Fibroblast of gingiva (primary cell): ENCODE results near the gene TOMT.
"Not testable (repeated sequence)": the region's sequence is repeated elsewhere in the genome, so short reads cannot be mapped to it uniquely, and the experiment has no call there.

ENCODE experiments used
- DNase-seq: peaks from one replicate; pipeline ENCODE4 v3.0.0-alpha.2; 2011; ENCODE audit warnings: low read depth

The TOMT gene

DNA sequence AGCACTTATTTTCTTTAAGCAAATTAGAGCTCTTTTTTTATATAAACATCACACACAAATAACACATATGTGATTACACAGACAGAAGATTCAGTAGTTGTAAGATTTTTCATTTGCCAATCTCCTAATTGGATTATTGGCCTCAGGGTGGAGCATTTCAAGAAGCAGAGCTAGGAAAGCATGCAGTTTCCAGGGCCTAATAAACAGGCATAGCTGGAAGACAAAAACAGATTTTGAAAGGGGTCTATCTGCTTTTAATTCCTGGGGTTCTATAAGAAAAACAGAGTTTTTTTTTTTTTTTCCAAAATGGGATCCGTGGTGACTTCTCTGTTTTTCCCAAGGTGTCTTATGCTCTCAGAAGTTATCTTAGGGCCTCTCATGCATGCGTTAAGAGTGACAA lies 22.2 kb downstream of the TOMT start:
- DNase-seq, result no peak

DNA sequence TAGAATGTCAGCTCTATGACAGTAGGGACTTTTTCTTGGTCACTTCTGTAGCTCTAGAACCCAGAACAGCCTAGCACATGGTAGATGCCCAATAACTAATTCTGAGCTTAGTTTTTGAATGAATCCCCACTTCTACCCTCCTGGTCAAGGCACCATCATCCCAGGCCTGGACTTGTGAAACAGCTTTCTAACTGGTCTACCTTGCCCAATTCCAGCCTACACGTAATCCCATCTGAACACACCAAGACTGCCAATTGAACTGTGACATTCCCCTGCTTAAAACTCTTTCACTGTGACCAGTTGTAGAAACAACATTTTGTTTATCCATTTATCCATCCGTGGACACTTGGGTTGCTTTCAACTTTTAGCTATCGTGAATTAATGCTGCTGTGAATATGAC lies 23.7 kb downstream of the TOMT start:
- no peak for DNase-seq

DNA sequence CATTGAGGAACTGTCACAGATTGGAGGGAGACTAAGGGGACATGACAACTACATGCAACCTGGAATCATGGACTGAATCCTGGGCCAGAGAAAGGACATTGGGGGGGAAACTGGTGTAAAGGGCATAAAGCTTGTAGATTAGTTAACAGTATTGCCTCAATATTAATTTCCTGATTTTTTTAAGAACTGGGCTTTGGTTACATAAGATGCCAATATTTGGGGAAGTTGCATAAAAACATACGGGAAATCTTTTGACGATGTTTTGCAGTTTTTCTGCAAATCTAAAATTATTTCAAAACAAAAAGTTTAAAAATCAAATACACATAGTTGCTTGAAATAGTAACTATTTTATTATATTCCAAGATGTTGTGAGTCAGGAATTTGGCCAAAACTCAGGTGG lies 26.9 kb downstream of the TOMT start:
- DNase-seq, result no peak

DNA sequence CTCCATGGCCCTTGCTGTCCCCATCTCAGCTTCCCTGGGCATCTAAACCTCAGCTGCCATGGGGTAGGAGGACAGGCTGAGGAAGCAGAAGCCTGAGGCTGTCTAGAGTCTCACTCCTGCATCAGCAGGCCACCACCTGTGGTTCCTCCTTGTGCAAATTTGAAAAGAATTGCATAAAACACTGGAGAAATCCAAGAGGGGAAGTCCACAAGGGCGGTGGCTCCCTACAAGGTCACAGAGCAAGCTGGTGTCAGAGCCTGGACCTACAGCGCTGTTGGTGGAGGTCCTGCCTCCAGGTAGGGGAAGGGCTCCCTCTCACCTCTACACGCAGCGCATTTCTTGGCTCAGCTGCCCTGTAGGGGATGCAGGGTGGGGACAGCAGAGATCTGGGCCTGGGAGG lies 29.7 kb downstream of the TOMT start, which contains the start of gene FOLR3:
FOLR3 (plus strand) TSS at position 253 of the 400 bp plus-strand sequence. CDS start 228 bp downstream, outside the sequence.
- DNase-seq, result not testable (repeated sequence)

DNA sequence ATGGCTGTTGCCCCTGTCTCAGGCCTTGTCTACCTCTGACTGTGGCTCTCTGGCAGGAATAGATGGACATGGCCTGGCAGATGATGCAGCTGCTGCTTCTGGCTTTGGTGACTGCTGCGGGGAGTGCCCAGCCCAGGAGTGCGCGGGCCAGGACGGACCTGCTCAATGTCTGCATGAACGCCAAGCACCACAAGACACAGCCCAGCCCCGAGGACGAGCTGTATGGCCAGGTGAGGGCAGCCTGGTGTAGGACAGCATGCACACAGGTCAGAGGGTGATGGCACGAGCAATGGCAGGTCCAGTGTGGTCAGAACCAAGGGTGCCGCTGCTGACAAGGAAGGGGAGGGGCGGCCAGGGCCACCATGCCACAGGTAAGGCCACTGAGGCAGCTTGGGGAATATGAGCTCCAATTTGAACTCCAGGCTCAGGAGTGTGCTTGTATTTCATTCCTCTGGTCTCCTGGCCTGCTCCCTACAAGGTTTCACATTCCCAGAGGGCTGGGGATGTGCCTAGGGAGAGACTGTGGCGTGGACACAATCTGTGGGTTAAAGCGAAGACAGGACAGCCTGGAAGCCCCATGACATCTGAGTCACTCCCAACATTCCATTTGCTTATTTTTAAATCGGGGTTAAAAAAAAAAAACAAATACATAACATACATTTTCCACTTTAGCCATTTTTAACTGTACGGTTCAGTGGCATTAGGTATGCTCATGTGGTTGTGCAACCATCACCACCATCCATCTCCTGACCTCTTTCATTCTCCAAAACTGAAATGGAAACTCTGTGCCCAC lies 30.4 kb downstream of the TOMT start:
- no peak for DNase-seq

DNA sequence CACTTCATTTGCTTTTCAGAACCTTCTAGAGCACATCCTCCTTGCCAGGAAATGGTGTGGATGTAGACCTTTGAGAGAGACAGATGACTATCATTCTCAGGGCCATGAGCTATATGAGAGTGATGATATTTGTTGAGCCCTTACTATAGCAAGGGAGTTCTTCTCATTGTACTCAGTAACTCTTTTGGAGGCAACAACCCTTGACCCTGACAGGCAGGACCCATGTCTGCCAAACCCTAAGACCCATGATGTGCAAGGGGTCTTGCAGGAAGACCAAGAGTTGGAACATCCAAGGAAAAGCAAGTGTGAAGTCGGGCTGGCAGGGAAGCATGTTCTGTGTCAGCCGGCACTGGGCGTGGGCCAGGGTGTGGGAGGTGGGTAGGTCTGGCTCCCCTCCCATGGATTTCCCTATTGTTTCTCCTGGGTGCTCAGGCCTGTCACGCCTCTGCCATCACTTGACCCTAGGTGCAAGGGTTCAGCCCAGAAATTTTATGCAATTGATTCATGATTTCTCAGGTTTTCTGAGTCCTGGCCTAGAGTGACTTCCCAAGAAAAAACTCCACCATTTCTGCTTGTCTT lies 31.0 kb downstream of the TOMT start:
- no peak for DNase-seq

DNA sequence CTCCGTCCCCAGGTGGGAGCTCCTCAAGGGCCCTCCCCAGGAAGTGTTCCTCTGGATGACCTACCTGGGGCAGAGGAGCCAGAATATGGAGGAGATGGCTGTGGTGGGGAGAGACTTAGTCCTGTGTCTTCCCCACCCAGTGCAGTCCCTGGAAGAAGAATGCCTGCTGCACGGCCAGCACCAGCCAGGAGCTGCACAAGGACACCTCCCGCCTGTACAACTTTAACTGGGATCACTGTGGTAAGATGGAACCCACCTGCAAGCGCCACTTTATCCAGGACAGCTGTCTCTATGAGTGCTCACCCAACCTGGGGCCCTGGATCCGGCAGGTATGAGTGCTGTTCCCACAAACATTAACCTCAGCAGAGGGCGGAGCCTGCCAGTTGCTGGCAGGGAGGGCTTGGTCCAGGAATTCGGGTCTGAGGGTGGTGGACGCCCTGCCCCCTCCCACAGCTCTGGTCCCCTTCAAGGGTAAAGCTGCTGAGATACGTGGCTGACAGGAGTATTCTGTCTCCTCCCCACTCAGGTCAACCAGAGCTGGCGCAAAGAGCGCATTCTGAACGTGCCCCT lies 33.2 kb downstream of the TOMT start:
- no peak for DNase-seq

DNA sequence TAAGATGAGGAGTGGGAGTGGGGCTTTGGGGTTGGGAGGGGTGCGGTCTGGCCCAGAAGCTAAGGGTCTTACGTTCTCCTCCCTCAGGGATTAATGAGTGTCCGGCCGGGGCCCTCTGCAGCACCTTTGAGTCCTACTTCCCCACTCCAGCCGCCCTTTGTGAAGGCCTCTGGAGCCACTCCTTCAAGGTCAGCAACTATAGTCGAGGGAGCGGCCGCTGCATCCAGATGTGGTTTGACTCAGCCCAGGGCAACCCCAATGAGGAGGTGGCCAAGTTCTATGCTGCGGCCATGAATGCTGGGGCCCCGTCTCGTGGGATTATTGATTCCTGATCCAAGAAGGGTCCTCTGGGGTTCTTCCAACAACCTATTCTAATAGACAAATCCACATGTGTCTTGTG lies 33.8 kb downstream of the TOMT start:
- no peak for DNase-seq

DNA sequence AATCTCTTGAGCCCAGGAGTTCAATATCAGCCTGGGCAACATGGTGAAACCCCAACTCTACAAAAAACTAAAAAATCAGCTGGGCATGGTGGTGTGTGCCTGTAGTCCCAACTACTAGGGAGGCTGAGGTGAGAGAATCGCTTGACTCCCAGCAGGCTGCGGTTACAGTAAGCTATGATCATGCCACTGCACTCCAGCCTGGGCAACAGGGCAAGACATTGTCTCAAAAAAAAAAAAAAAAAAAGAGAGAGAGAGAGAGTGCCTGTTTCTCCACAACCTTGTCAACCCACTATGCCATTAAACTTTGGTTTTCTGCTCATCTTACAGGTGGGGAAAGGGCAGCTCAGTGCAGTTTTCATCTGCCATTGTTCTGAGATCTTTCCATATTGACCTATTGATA lies 34.9 kb downstream of the TOMT start:
- no peak for DNase-seq

DNA sequence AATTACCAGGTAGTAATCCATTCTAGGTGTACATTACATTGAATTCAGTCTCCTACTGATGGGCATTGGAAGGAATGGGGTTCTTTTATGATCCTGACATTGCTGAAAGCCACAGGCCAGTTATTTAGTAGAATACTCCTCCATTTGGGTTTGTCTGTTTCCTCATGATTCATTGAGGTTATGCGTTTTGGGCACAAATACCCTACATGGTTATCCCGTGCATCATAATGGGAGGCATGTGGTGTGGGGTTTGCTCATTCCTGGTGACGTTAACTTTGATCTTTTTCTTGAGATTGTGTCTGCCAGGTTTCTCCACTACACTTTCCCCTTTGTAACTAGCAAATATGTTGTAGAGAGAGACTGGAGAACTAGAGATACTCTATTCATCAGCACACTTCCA lies 35.3 kb downstream of the TOMT start:
- DNase-seq, result peak; percentile 76

DNA sequence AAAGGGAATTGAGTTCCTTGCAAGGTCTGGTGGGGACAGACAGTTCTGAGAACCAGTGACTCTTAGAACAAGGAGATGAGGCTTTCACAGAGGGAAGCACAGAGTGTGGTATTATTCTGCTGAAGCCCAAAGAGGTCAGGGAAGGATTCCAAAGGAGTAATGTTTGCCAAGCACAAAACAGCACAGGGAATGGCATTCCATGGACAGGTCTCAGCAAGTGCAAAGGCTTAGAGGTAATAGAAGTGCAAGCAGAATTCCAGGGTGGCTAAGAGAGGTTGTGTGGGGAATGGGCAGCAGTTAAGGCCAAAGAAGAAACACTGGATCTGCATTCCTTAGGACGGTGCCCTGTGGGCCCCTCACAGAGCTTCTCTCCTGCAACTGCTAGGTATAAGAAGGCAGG lies 36.4 kb downstream of the TOMT start:
- not testable (repeated sequence) for DNase-seq

DNA sequence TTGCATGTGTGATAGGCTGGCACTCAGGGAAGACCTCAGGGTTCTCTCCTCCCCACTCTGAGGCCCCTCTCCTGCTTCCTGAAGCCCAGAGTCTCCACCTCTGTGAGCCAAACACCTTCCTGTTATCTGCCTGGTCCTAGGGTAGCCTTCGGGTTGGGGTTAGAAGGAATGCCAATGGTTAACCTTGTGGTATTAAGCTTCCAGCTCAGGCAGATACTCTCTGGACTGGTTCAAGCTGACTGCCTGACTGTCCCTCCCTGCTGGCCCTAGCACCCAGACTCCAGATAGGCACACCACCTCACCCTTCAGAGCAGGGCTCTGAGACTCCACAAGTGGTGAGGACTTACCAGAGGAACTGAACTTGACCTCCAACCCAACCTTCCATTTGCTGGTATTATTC lies 36.8 kb downstream of the TOMT start:
- DNase-seq, result not testable (repeated sequence)

DNA sequence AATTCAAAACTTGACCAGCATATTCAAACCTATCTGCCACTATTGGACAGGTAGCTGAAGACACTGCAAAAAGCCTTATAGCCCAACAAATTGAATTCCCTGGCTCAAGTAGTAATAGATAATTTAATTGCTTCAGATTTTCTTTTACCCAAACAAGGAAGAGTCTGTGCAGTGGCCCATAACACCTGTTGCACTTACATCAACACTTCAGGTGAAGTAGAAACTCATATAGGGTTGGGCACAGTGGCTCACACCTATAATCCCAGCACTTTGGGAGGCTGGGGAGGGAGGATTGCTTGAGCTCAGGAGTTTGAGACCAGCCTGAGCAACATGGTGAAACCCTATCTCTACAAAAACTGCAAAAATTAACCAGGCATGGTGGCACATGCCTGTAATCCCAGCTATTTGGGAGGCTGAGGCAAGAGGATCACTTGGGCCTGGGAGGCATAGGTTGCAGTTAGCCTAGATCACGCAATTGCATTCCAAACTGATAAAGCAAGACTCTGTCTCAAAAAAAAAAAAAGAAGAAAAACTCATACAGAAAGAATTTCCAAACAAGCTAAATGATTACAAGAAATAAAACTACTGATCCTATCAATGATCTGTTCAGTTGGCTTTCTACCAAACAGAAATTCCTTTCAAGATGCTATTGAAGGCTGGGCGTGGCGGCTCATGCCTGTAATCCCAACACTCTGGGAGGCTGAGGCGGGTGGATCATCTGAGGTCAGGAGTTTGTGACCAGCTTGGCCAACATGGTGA lies 39.3 kb downstream of the TOMT start:
- DNase-seq, result peak; percentile 60

DNA sequence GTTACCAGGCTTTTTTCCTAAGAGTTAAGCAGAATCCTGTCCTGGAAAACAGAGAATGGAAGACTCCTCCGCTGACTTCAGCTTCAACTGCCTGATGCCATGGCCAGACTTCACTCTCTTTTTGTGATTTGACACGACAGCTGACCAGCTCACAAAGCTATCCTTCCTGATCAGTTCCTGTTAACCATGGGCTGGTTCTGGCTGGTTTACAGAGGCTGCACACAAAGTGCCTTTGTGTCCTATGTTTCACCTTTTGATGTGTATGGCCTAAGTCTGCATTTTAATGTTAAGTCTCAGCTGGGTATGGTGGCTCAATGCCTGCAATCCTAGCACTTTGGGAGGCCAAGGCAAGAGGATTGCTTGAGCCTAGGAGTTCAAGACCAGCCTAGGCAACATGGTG lies 40.9 kb downstream of the TOMT start:
- no peak for DNase-seq

DNA sequence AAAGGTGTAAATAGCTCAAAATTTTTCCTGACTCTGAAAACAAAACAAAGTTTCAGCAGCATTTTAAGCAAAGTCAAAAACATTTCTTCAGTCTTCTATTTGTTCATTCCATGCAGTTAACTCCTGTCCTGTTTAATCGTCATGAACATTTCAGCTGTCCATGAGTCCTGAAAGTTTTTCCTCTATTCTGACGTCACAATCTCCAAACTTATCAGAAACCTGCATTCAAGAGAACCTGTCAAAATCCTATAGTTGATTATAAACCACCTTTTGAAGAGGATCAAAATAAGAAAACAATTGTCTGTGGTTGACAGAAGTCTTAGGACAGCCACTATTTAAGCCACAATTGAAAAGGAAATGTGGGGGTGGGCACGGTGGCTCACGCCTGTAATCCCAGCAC lies 45.2 kb downstream of the TOMT start:
- DNase-seq, result no peak

DNA sequence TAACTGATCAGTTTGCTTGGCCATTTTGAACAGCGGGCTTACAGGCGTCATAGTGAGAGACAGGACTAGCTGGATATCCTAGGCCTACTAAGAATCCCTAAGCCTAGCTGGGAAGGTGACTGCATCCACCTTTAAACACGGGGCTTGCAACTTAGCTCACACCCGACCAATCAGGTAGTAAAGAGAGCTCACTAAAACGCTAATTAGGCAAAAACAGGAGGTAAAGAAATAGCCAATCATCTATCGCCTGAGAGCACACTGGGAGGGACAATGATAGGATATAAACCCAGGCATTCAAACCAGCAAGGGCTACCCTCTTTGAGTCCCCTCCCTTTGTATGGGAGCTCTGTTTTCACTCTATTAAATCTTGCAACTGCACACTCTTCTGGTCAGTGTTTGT lies 48.1 kb downstream of the TOMT start:
- not testable (repeated sequence) for DNase-seq

DNA sequence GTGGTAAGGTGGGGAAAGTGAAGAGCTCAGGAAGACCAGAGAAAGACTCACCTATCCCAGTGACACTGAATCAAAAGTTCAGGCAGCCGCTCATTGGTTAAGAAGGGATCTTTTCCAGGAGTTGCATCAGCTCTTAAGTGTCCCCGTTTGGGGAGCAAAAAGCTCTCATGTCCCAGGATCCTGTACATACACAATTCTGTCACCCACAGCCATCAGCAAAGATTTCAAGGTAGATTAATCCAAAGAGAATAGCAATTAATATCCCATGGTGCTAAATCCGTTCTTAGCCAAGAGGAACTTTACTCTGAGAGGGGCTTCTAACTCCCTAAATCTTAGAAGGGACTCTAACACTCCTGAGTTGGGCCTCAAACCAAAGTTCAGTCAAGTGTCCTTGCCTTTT lies 49.1 kb downstream of the TOMT start:
- DNase-seq, result no peak

DNA sequence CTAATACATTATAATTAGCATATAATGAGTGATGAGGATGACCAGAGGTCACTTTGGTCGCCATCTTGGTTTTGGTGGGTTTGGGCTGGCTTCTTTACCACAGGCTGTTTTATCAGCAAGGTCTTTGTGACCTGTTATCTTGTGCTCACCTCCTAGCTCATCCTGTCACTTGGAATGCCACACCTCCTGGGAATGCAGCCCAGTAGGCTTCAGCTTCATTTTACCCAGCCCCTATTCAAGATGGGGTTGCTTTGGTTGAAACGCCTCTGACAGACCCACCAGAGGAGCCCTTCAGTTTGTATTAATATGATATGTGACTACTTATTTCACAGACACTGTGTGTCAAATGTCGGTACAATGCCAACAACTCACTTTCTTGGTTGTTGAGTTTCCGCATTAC lies 50.0 kb downstream of the TOMT start:
- DNase-seq, result no peak

DNA sequence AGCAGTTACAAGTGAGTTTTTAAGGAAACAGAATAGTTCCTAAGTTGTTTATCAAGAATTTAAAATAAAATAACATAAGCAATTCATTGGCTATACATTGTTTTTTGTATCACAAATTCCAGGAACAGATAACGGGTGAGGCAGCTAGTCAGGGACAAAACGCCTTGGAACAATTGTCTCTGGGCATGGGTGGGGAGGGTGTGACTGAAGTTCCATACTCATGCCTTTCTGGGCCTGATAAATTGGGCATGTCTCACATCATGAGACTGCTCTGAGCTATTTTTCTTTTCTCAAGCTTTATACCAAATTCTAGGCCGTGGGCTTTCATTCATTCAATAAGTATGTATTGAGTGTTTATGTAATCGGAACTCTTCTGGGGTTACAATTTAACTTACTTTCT lies 51.4 kb downstream of the TOMT start:
- DNase-seq, result no peak
